GM08714 (cell line): ENCODE data around the gene MAN1C1.

Source experiments
- H3K4me3 ChIP-seq: fragments of 200-500 bp; sonication (Bioruptor generic); 2 replicates; pipeline ENCODE4 v1.5.1; 2014; ENCODE audit warnings: mild to moderate bottlenecking, low read length, inconsistent platforms
- ZNF274 ChIP-seq: IDR thresholded peaks from 2 replicates; pipeline ENCODE4 v1.6.1; 2012; ENCODE audit warnings: mild to moderate bottlenecking, low read depth, low read length

The MAN1C1 gene

DNA sequence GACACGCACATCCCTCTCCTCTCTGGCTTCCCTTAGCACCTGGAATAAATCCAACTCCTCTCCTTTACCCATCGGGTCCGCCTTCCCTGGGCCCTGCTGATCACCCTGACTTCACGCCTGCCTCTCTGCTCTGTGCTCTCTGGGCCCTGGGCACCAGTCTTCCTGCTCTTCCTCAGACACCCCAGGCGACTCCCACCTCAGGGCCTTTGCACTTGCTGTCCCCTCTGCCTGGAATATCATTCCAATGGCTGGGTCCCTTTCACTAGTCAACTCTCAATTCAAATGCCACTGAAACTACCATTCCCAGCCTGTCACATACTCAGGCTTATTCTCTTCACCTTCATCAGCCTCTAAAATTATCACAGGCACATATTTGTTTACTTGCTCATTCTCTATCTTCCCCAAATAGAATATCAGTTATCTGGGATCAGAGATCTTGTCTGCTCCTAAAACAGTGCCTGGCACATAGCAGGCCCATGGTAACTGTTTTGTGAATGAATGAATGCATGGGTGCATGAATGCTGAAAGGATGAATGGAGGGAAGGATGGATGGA, 156.2 kb downstream of the MAN1C1 start:
- no peak for TF ChIP-seq ZNF274
- H3K4me3 ChIP-seq: no peak overlapping the region

DNA sequence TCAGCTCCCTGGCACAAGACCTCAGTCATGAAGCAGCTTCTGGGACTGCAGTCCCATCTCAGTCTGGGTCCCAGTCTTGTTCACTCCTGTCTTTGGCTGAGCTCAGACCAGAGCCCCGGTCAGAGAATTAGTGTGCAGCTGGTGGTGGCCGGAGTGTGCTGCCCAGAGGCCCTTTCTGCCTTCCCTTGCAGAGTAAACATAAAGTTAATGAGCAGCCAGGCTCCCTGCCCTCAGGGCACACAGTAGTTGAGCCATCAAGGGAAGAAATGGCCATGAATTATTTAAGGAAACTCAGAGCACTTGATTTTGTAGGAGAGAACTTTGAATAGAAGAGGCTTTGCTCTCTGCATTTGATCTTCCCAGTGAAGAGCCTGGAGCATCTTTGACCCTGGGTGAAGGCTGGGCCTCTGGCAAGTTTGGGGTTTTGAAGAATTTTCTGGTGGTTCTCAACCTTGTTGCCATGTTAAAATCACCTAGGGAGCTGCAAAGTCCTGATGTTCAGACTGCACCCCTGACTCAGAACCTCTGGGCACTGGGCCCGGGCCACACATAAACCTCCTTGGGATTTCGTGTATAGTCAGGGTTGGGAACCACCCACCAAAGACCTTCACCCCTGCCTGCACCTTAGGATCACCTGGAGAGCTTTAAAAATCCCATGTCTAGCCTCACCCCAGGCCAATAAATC, 157.0 kb downstream of the MAN1C1 start:
- no peak overlapping the region for H3K4me3 ChIP-seq
- TF ChIP-seq ZNF274: no peak

DNA sequence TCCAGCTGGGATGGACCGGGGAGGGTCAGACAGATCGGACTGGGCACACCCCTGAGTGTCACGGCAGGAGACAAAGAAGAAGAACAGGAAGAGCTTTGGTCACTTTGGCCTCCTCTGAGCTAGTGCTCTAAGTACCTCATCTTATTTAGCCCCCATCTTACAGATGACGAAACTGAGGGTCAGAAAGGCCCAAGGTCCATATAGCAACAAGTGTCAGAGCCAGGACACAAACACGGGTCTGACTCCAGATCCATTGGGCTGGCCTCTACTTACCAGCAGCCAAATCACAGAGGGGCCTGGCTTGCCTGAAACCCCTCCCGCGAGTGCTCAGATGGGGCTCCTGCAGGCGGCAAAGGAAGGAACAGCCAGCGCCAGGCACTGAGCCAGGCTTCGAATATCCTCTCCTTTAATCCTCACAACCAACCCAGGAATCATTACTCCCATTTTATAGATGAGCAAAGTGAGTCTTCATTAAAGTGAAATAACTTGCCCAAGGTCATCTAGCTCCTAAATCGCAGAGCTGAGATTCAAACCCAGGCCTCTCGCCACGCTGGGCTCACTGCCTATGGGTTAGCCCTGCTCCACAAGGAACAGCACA, 157.7 kb downstream of the MAN1C1 start:
- no peak for TF ChIP-seq ZNF274
- H3K4me3 ChIP-seq: no peak overlapping the region

DNA sequence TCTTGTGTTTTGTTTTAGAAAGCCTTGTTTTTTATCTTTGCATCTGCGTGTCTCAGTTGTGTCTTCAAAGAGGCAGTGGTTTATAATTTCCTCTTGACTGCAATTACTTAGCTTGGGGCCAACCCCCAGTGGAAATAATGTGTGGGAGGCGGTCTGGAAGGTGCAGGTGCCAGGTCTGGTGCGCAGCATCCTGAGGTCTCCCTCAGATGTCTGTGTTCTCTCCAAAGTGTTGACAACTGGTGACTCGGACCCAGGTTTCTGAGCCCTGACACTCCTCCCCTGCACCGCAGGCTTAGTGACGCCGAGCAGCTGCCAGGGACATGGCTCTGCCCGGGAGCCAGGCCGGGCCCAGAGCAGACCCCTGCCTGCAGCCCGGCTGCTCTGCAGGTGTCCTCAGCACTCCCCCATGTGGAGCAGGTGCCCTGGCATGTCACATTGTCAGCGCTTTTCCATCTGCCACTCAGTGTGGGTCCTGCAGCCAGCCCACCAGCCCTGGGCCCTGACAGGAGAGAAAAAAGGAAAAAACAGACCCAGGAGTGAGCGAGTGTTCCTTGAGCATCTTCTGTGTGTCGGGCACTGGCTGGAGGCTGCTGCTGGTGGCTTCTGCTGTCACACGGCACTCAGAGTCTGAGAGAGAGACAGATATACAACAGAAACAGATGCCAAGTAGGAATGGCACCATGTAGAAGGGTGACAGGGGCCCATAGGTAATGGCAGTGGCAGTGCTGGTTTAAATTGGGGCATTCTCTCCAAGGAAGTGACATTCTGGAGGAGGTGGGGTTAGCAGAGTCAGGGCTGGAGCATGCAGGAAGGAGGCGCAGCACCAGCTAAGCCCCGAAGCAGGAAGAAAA, 158.6 kb downstream of the MAN1C1 start:
- H3K4me3 ChIP-seq: no peak overlapping the region
- no peak for TF ChIP-seq ZNF274

DNA sequence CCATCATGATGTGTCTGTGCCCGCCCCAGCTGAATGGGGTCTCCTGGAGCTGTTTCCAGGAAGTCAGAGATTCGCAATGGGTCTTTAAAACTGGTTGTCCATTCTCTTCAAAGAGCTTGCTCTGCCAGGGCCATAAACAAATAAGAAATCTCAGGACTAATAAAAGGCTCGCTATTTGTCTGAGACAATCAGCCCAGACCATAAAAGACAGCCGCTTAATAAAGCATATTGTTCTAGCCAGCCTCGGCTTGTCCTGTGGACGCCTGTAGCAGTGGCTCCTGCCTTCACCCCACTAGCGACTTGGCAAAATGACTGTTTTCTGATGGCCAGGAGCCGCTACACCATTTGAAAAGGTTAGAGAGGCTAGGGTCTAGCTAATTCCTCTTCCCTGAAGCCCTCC, 162.8 kb downstream of the MAN1C1 start:
- no peak for TF ChIP-seq ZNF274

DNA sequence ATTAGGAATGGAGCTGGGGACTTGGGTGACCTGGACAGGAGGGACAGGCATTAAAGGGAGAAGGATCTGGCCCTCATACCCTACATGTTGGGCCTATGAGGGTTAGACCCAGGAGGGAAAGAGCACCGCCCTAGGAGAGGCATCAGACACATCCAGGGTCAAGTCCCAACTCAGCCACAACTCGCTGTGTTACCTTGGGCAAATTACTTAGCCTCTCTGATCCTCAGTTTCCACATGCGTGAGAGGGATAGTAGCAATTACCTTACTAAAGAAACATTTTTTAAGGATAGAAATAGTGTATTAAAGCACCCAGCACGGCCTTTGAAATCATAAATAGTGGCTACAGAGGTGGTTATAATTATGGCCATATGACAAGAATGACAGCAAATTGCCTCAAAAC, 163.3 kb downstream of the MAN1C1 start:
- no peak for TF ChIP-seq ZNF274
- H3K4me3 ChIP-seq: no peak overlapping the region

More for the DNA sequence above, 162.8 kb downstream of the MAN1C1 start:
- H3K4me3 ChIP-seq: no peak overlapping the region

DNA sequence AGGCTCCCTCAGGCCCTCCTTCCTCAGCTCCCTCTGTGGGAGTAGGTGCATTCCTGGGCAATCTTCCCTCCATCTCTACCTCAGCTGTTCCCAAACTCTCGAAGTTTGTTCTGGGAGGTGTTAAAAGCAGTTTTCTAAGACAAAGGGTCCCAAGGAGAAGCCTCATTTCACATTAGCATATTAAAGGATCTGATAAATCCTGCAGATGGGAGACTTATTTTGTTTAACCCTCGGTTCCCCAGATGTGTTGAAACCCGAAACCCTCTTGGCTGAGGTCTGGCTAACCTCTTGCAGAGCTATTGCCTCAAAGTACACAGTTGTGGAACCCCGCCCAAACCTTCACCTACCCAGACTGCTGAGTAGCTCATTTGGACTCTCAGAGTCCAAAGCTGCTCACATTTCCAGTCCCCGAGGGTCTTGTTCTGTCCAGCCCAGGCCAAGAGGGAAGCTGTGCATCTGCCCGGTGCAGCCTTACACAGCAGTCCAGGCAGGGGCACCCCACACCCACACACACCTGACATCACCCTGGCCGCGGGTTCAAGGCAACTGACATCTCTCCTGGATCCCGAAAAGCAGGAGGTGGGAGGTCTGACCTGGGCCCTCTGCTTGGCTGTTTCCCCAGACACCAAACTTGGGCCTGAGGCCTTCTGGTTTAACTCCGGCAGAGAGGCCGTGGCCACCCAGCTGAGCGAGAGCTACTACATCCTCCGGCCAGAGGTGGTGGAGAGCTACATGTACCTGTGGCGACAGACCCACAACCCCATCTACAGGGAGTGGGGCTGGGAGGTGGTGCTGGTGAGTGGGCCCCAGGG, 163.9 kb downstream of the MAN1C1 start:
- no peak for TF ChIP-seq ZNF274
- no peak overlapping the region for H3K4me3 ChIP-seq

DNA sequence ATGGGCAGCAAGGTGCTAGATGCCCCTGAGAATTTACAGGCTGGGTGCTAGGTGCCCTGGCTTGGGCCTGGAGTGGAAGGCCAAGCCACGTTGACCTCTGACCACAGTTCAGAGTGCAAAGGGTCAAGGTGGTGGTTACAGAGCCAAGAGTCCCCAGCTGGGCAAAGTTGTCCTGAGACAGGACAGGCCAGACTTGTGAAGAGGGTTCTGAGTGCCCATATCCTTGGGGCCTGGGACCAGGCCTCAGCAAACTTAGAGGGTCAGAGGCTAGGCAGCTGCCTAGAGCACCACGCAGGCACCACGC, 164.5 kb downstream of the MAN1C1 start:
- H3K4me3 ChIP-seq: no peak overlapping the region
- no peak for TF ChIP-seq ZNF274

DNA sequence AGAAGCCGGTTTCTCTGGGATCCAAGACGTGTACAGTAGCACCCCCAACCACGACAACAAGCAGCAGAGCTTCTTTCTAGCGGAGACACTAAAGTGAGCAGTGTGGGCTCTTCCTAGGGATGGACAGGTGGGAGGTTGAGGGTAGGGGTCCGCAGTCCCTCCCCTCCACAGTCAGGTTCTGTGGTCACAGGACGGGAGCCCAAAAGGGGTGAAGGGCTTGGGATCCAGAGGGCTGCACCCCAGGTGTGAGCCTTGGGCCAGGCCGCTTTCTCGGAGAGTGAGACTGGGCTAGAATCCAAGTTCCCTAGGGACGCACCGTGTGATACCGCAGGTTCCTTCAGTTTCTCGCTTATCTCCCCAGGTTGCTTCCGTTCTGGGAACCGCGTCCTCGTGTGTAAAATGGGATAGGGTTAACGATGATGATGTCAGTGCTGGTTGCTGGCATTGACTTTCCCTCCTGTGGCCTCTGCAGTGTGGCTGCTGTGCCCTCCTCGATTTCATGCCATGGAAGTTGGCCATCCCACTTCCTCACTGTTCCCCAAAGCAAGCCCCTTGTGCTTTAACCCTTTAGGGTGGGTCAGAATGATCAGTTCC, 166.1 kb downstream of the MAN1C1 start:
- no peak overlapping the region for H3K4me3 ChIP-seq
- TF ChIP-seq ZNF274: no peak

DNA sequence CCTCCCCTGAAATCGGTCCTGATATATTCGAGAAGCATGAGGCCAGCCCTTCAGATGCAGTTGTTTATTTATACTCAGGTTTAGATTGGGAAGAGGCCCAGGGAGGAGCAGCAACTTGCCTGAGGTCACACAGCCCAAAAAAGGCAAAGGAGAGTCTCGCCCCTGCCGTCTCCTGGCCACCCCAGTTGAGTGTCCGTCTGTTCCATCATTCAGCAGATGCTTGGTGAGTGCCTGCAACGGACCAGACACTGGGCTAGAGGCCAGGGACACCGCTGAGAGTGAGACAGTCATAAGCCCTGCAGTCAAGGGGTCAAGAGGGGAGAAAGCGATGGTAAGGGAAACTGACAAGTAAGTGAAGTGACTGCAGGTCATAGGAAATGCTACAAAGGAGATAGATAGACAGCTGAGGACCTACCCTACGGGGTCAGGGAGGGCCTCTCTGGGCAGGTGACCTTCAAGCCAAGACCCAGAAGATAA, 168.0 kb downstream of the MAN1C1 start:
- TF ChIP-seq ZNF274: no peak
- H3K4me3 ChIP-seq: no peak overlapping the region

DNA sequence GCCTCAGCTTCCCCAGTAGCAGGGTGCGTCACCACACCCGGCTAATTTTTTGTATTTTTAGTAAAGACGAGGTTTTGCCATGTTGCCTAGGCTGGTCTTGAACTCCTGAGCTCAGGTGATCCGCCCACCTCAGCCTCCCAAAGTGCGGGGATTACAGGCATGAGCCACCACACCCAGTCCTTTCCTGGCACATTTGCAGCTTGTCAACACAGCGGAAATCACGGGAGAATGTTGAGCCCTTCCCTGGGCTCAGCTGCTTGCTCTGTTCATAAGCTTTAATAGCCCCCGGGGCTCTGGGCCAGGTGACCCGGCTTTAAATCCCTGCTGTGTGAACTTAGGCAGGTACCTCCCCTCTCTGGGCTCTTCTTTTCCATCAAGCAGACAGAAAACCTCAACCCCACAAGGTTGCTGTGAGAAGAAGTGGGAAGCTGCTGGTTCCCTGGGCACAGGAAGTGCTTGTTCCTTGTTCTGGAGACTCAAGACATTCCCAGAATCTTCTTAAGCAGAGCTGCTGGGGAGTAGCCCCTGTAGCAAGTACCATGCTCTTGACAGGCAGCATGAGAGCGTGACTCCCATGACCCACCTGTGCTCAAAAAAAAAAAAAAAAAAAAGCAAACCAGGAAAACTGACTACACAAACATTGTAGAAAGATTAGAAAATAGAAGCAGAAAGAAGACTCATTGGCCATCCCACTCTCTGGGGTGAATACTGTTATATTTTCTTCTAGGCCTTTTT, 168.9 kb downstream of the MAN1C1 start:
- no peak overlapping the region for H3K4me3 ChIP-seq
- TF ChIP-seq ZNF274: no peak

DNA sequence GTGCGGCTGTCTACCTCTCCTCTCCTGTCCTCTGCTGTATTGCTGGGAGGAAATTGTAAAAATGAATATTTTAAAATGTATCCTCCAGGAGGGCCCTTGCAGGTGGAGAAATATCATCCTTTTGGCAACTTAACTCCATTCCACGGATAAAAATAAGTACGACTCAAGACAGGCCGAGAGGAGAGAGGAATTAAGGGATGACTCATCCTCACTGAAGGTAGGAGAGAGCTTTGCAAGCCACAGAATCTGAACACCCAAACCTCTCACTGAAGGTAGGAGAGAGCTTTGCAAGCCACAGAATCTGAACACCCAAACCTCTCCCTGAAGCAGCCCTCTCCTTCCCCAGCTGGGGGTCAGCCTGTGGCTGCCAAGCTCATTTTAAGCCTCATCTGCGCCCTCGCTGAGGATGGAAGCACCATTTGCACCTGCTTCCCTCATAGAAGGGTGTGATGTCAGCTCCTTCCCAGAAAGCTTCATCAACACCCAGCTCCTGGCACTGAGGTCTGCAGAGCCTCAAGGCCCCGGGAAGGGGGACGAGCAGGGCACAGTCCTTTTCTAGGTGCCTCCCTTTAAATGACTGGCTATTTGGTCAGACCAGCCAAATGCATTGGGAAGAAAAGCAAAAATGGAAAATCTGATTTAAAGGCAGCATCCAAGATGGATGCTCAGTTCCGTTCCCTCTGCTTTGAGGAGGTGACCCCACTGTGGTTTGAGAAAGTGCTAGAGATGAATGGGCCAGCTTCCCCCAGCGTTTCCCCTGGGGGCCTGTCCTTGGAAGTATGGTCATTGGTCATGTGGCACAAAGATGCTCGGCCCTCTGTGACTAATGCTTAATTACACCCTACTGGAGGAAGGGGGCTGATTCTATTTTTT, 170.5 kb downstream of the MAN1C1 start:
- H3K4me3 ChIP-seq: no peak overlapping the region
- TF ChIP-seq ZNF274: no peak

DNA sequence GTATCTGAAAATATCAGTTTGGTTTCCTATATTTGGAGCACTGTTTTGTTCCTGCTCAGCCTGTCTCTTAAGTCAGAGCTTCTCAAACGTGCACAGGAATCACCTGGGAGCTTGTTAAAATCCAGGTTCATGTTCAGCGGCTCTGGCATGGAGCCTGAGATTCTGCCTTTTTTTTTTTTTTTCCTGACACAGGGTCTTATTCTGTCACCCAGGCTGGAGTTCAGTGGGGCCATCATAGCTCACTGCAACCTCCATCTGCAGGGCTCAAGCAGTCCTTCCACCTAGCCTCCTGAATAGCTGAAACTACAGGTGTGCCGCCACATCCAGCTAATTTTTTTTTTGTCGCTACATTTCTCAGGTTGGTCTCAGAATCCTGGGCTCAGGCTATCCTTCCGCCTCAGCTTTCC, 171.2 kb downstream of the MAN1C1 start:
- no peak overlapping the region for H3K4me3 ChIP-seq
- no peak for TF ChIP-seq ZNF274
